HepG2 (cell line): ENCODE measurements around the gene PNKP. TPM values are rescaled to one million over a fixed set of nuclear protein-coding genes. Genes with fewer than 3 reads are reported as not detected.

Source experiments
- CCDC6 ChIP-seq: sonication (generic); formaldehyde crosslinking; IDR thresholded peaks from 2 replicates; pipeline ENCODE4 v1.8.1; 2022; ENCODE audit warnings: mild to moderate bottlenecking, missing genetic modification reagents, moderate library complexity
- DZIP1 ChIP-seq: sonication (generic); formaldehyde crosslinking; IDR thresholded peaks from 2 replicates; pipeline ENCODE4 v1.5.0; 2020; ENCODE audit warnings: mild to moderate bottlenecking, missing genetic modification reagents
- MED13 ChIP-seq: sonication (generic); formaldehyde crosslinking; IDR thresholded peaks from 2 replicates; pipeline ENCODE4 v1.5.0; 2020; ENCODE audit warnings: missing genetic modification reagents
- MEF2D ChIP-seq: sonication (generic); formaldehyde crosslinking; IDR thresholded peaks from 2 replicates; pipeline ENCODE4 v1.5.1; 2020; ENCODE audit warnings: mild to moderate bottlenecking, missing genetic modification reagents
- PHB2 ChIP-seq: fragments of 450-650 bp; IDR thresholded peaks from 2 replicates; pipeline ENCODE4 v1.6.1; 2018; ENCODE audit not compliant: partially characterized antibody
- PRDM10 ChIP-seq: sonication (generic); formaldehyde crosslinking; IDR thresholded peaks from 2 replicates; pipeline ENCODE4 v1.4.0; 2020; ENCODE audit warnings: low read depth, missing genetic modification reagents
- SALL1 ChIP-seq: sonication (generic); formaldehyde crosslinking; IDR thresholded peaks from 2 replicates; pipeline ENCODE4 v1.8.0; 2022; ENCODE audit warnings: mild to moderate bottlenecking, missing genetic modification reagents
- SETDB1 ChIP-seq: sonication (generic); formaldehyde crosslinking; IDR thresholded peaks from 2 replicates; pipeline ENCODE4 v1.5.1; 2020; ENCODE audit warnings: missing genetic modification reagents, mild to moderate bottlenecking, borderline replicate concordance
- TAF1 ChIP-seq: sonication (generic); formaldehyde crosslinking; IDR thresholded peaks from 2 replicates; pipeline ENCODE4 v1.4.0; 2020; ENCODE audit warnings: missing genetic modification reagents
- ZFY ChIP-seq: sonication (generic); formaldehyde crosslinking; IDR thresholded peaks from 2 replicates; pipeline ENCODE4 v1.4.0; 2020; ENCODE audit warnings: missing genetic modification reagents
- ZNF136 ChIP-seq: sonication (generic); formaldehyde crosslinking; IDR thresholded peaks from 2 replicates; pipeline ENCODE4 v1.8.1; 2022; ENCODE audit warnings: low read depth, mild to moderate bottlenecking, moderate library complexity, missing genetic modification reagents
- ZNF281 ChIP-seq: sonication (generic); formaldehyde crosslinking; IDR thresholded peaks from 2 replicates; pipeline ENCODE4 v1.4.0; 2020; ENCODE audit warnings: missing genetic modification reagents, borderline replicate concordance
- ZNF766 ChIP-seq: sonication (generic); formaldehyde crosslinking; IDR thresholded peaks from 2 replicates; pipeline ENCODE4 v1.5.0; 2020; ENCODE audit warnings: missing genetic modification reagents, borderline replicate concordance
- ZNF780A ChIP-seq: sonication (generic); formaldehyde crosslinking; IDR thresholded peaks from 2 replicates; pipeline ENCODE4 v1.8.0; 2022; ENCODE audit warnings: mild to moderate bottlenecking, missing genetic modification reagents, moderate library complexity
- polyA plus RNA-seq, 8 experiments: library from polyadenylated mRNA; depleted of rRNA in 3 of 8; stranded (reverse) in 7 of 8; unstranded in 1 of 8; fragments of >200 nt; fragmentation: Illumina TruSeq in 4 of 8; extraction: Trizol in 4 of 8; gene quantifications; 2 replicates each; pipeline versions ENCODE4 v1.2.1 to v1.2.3, GENCODE V29; 2011 to 2016; ENCODE audit warnings: low read depth in 4 of 8, missing spikeins in 1 of 8, mixed read lengths in 1 of 8; ENCODE audit not compliant: insufficient read depth in 1 of 8
- total RNA-seq, 5 experiments: library from RNA; depleted of rRNA; stranded (reverse); fragments of >200 nt; fragmentation: Illumina TruSeq; extraction: Trizol; gene quantifications; 2 replicates each; pipeline ENCODE4 v1.2.3, GENCODE V29; 2016; ENCODE audit warnings: low read depth in 1 of 5
- TF ChIP-seq, protein P1 (sequence below): sonication (generic); formaldehyde crosslinking; IDR thresholded peaks from 2 replicates; pipeline ENCODE4 v1.5.1; 2020; ENCODE audit warnings: missing genetic modification reagents, mild to moderate bottlenecking, borderline replicate concordance
- TF ChIP-seq, protein P2 (sequence below): sonication (generic); formaldehyde crosslinking; IDR thresholded peaks from 2 replicates; pipeline ENCODE4 v1.5.0; 2020; ENCODE audit warnings: missing genetic modification reagents

Gene PNKP
- total and polyA plus RNA-seq, 2 of the 13 experiments (the other 11 are each of a cell fraction or from before 2014, with no cell fraction given), result 12.7 to 27.1 TPM

DNA sequence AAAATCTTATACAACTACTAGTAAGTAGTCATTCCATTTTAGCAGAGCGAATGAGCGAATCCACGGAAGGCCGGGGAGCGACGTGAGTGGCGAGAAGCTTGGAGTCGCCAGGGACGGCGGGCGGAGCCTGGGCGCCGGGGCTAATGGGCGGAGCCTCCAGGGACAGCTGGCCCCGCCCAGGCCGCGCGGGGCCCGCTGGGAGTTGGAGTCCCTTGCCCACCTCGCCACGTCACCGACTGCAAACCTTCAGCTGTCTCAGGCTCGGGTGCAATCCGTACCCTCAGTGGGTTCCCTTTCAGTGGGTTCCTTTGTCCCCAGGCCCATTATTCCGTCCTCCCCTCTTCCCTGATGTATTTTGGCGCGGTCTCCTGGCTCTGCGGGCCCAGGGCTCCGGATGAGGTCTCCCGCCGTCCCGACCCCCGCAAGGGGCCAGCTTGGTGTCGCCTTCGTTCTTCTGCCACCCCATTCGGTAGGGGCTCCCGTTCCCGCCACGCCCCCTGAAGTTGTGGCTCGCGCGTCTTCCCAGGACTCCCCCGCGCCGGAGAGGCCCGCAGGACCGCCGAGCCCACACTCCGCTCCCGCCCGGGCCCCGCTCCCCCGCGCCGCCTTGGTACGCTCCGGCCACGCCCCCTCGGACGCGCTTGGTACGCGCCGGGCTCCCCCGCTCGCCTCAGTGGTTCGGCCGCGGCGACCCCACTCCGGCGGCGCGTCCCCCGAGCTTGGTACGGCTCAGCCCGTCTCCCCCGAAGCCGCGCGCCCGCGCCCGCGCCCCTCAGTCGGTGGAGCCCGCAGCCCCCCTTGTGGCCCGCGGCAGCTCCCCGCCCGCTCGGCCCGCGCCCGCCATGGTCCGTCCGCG is 16.7 kb downstream of the PNKP start, which contains the start of gene PTOV1 (continued):
- TF ChIP-seq, protein P1, sequence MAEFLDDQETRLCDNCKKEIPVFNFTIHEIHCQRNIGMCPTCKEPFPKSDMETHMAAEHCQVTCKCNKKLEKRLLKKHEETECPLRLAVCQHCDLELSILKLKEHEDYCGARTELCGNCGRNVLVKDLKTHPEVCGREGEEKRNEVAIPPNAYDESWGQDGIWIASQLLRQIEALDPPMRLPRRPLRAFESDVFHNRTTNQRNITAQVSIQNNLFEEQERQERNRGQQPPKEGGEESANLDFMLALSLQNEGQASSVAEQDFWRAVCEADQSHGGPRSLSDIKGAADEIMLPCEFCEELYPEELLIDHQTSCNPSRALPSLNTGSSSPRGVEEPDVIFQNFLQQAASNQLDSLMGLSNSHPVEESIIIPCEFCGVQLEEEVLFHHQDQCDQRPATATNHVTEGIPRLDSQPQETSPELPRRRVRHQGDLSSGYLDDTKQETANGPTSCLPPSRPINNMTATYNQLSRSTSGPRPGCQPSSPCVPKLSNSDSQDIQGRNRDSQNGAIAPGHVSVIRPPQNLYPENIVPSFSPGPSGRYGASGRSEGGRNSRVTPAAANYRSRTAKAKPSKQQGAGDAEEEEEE, result no peak
- TF ChIP-seq DZIP1 (no peak), PRDM10 (CRISPR knock-in tag) (peak; percentile 98), PHB2 (no peak), ZNF766 (CRISPR knock-in tag) (no peak), ZNF780A (CRISPR knock-in tag) (no peak), TAF1 (peak; percentile 68), SALL1 (CRISPR knock-in tag) (peak; percentile 3; the same call in 1 of the 2 replicates), ZNF281 (CRISPR knock-in tag) (peak; percentile 27; the same call in 1 of the 2 replicates), SETDB1 (CRISPR knock-in tag) (no peak), MEF2D (0 out of 2 replicates have a peak, but pooled peaks have one; percentile 30), MED13 (CRISPR knock-in tag) (no peak), ZFY (CRISPR knock-in tag) (peak; percentile 98), CCDC6 (CRISPR knock-in tag) (peak; percentile 78; the same call in 1 of the 2 replicates), ZNF136 (CRISPR knock-in tag) (no peak)
- TF ChIP-seq, protein P2, sequence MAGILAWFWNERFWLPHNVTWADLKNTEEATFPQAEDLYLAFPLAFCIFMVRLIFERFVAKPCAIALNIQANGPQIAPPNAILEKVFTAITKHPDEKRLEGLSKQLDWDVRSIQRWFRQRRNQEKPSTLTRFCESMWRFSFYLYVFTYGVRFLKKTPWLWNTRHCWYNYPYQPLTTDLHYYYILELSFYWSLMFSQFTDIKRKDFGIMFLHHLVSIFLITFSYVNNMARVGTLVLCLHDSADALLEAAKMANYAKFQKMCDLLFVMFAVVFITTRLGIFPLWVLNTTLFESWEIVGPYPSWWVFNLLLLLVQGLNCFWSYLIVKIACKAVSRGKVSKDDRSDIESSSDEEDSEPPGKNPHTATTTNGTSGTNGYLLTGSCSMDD (CRISPR knock-in tag), result no peak
